Melanocyte of skin (primary cell): ENCODE measurements around the gene COPB1. TPM values are rescaled to one million over a fixed set of nuclear protein-coding genes. Genes with fewer than 3 reads are reported as not detected.

Experiments used
- small RNA-seq, 2 donors: library from RNA; depleted of rRNA; stranded (forward); fragments of <200 nt; gene quantifications; one replicate each; pipeline ENCODE3, GENCODE V24; 2012
- total RNA-seq, 2 donors: library from RNA; depleted of rRNA; stranded (reverse); fragments of >200 nt; gene quantifications; 2 replicates each; pipeline ENCODE4 v1.2.3, GENCODE V29; 2012

Gene COPB1, protein sequence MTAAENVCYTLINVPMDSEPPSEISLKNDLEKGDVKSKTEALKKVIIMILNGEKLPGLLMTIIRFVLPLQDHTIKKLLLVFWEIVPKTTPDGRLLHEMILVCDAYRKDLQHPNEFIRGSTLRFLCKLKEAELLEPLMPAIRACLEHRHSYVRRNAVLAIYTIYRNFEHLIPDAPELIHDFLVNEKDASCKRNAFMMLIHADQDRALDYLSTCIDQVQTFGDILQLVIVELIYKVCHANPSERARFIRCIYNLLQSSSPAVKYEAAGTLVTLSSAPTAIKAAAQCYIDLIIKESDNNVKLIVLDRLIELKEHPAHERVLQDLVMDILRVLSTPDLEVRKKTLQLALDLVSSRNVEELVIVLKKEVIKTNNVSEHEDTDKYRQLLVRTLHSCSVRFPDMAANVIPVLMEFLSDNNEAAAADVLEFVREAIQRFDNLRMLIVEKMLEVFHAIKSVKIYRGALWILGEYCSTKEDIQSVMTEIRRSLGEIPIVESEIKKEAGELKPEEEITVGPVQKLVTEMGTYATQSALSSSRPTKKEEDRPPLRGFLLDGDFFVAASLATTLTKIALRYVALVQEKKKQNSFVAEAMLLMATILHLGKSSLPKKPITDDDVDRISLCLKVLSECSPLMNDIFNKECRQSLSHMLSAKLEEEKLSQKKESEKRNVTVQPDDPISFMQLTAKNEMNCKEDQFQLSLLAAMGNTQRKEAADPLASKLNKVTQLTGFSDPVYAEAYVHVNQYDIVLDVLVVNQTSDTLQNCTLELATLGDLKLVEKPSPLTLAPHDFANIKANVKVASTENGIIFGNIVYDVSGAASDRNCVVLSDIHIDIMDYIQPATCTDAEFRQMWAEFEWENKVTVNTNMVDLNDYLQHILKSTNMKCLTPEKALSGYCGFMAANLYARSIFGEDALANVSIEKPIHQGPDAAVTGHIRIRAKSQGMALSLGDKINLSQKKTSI
- 100 to 1,000 TPM; 130 to 149 TPM for total RNA-seq

DNA sequence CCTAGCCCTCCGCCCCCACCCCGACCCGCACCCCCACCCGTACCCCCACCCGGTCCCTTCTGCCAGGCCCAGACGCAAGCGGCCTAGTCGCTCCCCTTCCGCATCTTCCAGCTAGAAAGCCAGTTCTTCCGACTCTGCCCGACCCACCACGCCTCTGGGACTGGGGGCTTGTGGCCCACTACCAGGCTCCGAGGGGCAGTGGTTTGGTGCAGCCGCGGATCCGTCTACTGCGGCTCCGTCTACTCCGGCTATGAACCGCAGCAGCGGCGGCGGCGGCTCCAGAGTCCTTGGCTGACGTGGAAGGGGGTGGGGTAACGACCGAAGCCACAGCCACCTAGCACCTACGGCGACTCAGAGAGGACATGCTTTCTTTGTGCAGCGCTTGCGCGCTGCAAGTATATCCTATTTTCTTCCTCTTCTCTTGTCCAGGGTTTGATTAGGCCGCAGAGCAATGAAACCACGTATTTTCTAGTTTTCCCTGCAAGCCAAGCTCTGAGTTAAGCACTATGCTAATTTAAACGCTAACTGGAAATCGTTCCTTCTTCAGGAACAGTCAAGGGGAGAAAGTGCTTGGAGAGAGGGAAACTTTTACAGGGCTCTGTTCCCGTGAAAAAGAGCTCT, at the start of gene COPB1:
Gene COPB1 (minus strand): TSS at position 252 of the 621 bp plus-strand sequence. CDS start 883 bp downstream, outside the sequence.

DNA sequence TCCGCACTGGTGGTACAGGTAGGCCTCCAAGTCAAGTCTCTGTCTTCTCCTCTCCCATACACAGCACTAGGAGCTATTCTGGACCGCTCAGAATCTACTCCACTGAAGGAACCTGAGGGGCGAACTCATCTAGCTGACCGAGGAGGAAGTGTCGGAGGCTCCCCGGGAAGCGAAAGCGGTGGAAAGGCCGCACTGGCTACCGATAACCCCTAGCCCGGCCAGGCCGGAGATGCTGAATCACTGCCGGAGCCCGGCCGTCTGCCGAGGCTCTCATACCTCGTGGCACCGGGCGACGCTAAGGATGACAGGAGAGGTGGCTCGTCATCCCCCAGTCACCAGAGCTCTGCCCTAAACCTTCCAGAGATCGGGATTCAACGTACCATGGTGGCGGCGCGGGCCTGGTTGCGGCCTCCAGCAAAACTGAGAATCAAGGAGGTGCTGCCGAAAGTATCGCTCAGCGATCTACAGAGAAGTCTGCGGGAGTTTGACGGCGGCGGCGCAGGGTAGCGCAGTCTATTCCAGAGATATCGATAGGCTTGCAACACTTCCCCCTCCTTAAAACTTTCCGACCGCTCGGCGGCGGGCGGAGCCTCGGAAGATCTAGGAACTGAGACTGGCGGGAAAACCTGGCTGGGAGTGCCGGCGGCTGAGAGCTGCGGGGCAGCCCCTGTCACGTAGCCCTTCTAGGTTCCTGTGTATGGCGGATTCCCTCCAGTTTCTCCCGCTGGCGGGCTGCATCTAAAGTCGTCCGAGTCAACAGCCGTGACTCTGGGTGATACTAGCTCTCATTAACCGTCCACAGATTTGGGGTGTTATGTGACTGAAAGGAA, 20.5 kb upstream of the COPB1 start, which contains the start of gene PSMA1:
Gene PSMA1 (minus strand): TSS at position 470 of the 830 bp plus-strand sequence. CDS start 87 bp downstream, at position 383.

Small RNA genes within 50 kb of the gene (small RNA-seq; reads per million reads assigned to genes)
- gene RNU7-49P, result 0 reads per million in 2 donors

Other genes starting within 250 kb of the COPB1 start
- 10 to 100 TPM; 18.0 to 20.0 TPM for gene RRAS2, start 140.6 kb downstream of the COPB1 start, total RNA-seq
- gene PSMA1, start 20.6 kb upstream of the COPB1 start, total RNA-seq, result 100 to 1,000 TPM; 119 to 204 TPM
- gene PDE3B, start 144.0 kb upstream of the COPB1 start, total RNA-seq, result 10 to 100 TPM; 12.0 to 21.3 TPM